Measurements from ENCODE around the gene SDSL. TPM values are rescaled to one million over a fixed set of nuclear protein-coding genes. Genes with fewer than 3 reads are reported as not detected.

Gene SDSL
- total and polyA plus RNA-seq, 2 of the 13 experiments (the other 11 are each of a cell fraction or from before 2014, with no cell fraction given) = 1.2 to 1.7 TPM

Other genes starting within 250 kb of the SDSL start
- gene DDX54, start 236.9 kb upstream of the SDSL start, total RNA-seq (2016; rRNA removed; fragmentation: Illumina TruSeq; extraction: Trizol) = 45.1 and 59.7 TPM in 2 replicates
- 51.3 and 61.1 TPM in 2 replicates for gene DDX54, start 236.9 kb upstream of the SDSL start, polyA plus RNA-seq (2011; rRNA removed)
- gene RITA1, start 236.7 kb upstream of the SDSL start, total RNA-seq (2016; rRNA removed; fragmentation: Illumina TruSeq; extraction: Trizol) = 28.1 and 28.9 TPM in 2 replicates
- 12.4 and 14.3 TPM in 2 replicates for gene RITA1, start 236.7 kb upstream of the SDSL start, polyA plus RNA-seq (2011; rRNA removed)
- 3.8 and 8.0 TPM in 2 replicates for gene TPCN1, start 200.9 kb upstream of the SDSL start, total RNA-seq (2016; rRNA removed; fragmentation: Illumina TruSeq; extraction: Trizol)
- 26.8 and 33.5 TPM in 2 replicates for gene TPCN1, start 200.9 kb upstream of the SDSL start, polyA plus RNA-seq (2011; rRNA removed)
- 3.3 and 6.8 TPM in 2 replicates for gene SLC8B1, start 87.3 kb upstream of the SDSL start, total RNA-seq (2016; rRNA removed; fragmentation: Illumina TruSeq; extraction: Trizol)
- gene SLC8B1, start 87.3 kb upstream of the SDSL start, polyA plus RNA-seq (2011; rRNA removed) = 8.0 and 10.8 TPM in 2 replicates
- gene PLBD2, start 63.8 kb upstream of the SDSL start, total RNA-seq (2016; rRNA removed; fragmentation: Illumina TruSeq; extraction: Trizol) = 5.5 and 8.5 TPM in 2 replicates
- gene PLBD2, start 63.8 kb upstream of the SDSL start, polyA plus RNA-seq (2011; rRNA removed) = 6.7 and 9.2 TPM in 2 replicates
- gene SDS, start 18.5 kb upstream of the SDSL start, total RNA-seq (2016; rRNA removed; fragmentation: Illumina TruSeq; extraction: Trizol) = not detected in 2 replicates
- gene SDS, start 18.5 kb upstream of the SDSL start, polyA plus RNA-seq (2011; rRNA removed) = not detected in 2 replicates
- gene LHX5, start 49.5 kb downstream of the SDSL start, total RNA-seq (2016; rRNA removed; fragmentation: Illumina TruSeq; extraction: Trizol) = not detected in 2 replicates
- 0.01 TPM in 1 of 2 replicates, not detected in the other for gene LHX5, start 49.5 kb downstream of the SDSL start, polyA plus RNA-seq (2011; rRNA removed)